ENCODE measurements around the gene DPH1.
A peak's percentile ranks its signal among the peaks of the same experiment; 100 is the strongest.

Gene DPH1

GRCh38 chr17:2050300-2051060 lies 20.5 kb downstream of the DPH1 start:
- peak; percentile 74 for DNase-seq (ENCODE audit: low spot score)

- no peak for DNase-seq (ENCODE audit: low spot score)
Measured at GRCh38 chr17:2051061-2051932, 21.3 kb downstream of the DPH1 start.

DNA sequence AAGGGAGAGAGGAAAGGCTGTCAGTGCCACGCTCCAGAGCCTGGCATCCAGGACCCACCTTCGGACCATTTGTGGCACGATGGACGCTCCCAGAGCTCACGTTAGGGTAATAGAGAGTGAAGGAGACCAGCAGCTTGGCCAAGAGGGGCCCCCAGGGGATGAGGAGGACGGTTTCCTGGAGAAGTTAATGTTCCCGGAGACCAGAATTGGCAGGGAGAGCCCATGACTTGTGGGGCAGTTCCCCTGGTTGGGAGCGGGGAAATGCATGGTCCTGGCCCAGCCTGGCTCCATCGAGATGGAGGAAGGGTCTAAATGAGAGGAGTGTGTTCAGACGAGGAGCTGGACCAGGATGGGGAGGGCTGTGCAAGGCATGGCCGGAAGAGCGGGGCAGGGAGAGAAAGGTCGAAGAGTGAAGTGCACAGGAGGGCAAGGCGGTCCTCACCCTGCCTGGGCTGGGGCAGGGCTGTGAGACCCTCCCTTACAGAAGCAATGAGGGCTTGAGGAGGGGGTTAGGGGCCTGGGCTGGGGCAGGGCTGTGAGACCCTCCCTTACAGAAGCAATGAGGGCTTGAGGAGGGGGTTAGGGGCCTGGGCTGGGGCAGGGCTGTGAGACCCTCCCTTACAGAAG lies 22.1 kb downstream of the DPH1 start:
- DNase-seq (ENCODE audit: low spot score), result no peak

DNA sequence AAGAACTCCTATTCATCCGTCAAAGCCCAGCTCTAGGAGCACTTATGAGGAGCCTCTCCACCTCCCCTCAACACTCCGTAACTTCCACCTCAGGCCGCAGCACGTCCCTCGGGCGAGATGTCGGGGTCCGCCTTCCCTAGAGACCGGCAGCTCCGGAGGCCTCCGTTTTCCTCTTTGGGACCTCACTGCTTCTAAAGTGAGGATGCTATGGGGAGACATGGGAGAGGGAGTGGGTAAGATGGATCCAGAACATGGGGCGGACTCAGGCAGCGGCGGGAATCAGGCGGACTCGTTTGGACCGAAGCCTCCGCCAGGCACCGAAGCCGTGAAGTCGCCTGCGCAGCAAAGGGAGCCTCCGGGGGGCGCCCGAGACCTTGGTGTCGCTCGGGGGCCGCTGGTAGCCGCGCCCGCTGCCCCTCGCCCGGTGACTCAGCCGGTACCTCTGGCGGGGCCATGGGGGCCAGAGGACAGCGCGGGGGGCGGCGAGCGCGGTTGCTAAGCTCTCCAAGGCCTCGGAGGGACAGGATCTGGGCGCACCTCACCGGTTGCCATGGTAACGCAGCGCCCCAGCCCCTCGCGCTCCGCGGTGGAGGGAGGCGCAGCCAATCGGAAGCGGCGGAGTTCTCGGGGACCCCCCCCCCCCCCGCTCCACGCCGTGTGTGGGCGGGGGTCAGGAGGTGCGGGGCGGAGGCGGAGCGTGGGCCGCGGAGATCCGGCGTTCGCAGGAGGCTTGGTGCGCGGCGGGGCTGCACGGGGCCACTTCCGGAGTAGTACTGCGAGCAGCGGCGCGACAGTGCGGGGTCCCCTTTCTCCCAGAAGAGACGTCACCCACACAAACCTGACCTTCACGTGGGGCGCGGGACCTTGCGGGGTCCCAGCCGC lies 23.7 kb downstream of the DPH1 start:
- DNase-seq (ENCODE audit: low spot score), result no peak

GRCh38 chr17:2054262-2054511 lies 24.2 kb downstream of the DPH1 start:
- DNase-seq (ENCODE audit: low spot score), result no peak

GRCh38 chr17:2054512-2055291 lies 24.7 kb downstream of the DPH1 start, which contains the start of gene HIC1:
Gene HIC1, plus strand, starts transcription at chr17:2055103. Its CDS starts 1,588 bp downstream, at chr17:2056691.
- peak; percentile 69 for DNase-seq (ENCODE audit: low spot score)

GRCh38 chr17:2055292-2056205 lies 25.6 kb downstream of the DPH1 start:
- no peak for DNase-seq (ENCODE audit: low spot score)

DNA sequence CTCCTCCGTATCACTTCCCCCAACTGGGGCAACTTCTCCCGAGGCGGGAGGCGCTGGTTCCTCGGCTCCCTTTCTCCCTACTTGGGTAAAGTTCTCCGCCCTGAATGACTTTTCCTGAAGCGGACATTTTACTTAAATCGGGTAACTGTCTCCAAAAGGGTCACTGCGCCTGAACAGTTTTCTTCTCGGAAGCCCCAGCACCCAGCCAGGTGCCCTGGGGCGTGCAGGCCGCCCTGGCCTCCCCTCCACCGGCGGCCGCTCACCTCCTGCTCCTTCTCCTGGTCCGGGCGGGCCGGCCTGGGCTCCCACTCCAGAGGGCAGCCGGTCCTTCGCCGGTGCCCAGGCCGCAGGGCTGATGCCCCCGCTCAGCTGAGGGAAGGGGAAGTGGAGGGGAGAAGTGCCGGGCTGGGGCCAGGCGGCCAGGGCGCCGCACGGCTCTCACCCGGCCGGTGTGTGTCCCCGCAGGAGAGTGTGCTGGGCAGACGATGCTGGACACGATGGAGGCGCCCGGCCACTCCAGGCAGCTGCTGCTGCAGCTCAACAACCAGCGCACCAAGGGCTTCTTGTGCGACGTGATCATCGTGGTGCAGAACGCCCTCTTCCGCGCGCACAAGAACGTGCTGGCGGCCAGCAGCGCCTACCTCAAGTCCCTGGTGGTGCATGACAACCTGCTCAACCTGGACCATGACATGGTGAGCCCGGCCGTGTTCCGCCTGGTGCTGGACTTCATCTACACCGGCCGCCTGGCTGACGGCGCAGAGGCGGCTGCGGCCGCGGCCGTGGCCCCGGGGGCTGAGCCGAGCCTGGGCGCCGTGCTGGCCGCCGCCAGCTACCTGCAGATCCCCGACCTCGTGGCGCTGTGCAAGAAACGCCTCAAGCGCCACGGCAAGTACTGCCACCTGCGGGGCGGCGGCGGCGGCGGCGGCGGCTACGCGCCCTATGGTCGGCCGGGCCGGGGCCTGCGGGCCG lies 26.5 kb downstream of the DPH1 start:
- no peak for DNase-seq (ENCODE audit: low spot score)

- no peak for DNase-seq (ENCODE audit: low spot score)
Measured at GRCh38 chr17:2057175-2057759, 27.3 kb downstream of the DPH1 start.

DNA sequence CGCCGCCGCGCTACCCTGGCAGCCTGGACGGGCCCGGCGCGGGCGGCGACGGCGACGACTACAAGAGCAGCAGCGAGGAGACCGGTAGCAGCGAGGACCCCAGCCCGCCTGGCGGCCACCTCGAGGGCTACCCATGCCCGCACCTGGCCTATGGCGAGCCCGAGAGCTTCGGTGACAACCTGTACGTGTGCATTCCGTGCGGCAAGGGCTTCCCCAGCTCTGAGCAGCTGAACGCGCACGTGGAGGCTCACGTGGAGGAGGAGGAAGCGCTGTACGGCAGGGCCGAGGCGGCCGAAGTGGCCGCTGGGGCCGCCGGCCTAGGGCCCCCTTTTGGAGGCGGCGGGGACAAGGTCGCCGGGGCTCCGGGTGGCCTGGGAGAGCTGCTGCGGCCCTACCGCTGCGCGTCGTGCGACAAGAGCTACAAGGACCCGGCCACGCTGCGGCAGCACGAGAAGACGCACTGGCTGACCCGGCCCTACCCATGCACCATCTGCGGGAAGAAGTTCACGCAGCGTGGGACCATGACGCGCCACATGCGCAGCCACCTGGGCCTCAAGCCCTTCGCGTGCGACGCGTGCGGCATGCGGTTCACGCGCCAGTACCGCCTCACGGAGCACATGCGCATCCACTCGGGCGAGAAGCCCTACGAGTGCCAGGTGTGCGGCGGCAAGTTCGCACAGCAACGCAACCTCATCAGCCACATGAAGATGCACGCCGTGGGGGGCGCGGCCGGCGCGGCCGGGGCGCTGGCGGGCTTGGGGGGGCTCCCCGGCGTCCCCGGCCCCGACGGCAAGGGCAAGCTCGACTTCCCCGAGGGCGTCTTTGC lies 28.0 kb downstream of the DPH1 start:
- DNase-seq (ENCODE audit: low spot score), result no peak

DNA sequence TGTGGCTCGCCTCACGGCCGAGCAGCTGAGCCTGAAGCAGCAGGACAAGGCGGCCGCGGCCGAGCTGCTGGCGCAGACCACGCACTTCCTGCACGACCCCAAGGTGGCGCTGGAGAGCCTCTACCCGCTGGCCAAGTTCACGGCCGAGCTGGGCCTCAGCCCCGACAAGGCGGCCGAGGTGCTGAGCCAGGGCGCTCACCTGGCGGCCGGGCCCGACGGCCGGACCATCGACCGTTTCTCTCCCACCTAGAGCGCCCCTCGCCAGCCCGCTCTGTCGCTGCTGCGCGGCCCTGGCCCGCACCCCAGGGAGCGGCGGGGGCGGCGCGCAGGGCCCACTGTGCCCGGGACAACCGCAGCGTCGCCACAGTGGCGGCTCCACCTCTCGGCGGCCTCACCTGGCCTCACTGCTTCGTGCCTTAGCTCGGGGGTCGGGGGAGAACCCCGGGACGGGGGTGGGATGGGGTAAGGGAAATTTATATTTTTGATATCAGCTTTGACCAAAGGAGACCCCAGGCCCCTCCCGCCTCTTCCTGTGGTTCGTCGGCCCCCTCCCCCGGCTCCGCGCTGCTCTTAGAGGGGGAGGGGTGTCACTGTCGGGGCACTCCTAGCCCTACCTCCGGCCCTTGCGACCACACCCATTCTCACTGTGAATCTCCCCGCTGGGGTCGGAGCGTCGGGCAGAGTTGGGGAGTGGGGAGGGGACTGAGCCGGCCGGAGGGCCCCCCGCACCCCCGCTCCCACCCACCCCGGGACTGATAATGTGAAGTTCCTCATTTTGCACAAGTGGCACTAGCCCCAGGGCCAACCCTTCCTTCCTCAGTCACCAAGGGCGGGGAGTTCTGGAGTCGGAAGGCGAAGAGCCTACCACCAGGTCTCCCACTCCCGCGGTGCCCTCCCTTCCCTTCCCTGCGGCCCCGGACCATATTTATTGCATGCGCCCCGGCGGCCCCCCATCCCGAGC lies 28.9 kb downstream of the DPH1 start:
- DNase-seq (ENCODE audit: low spot score), result peak; percentile 72

- no peak for DNase-seq (ENCODE audit: low spot score)
Measured at GRCh38 chr17:2059547-2060384, 29.8 kb downstream of the DPH1 start.

- DNase-seq (ENCODE audit: low spot score), result no peak
Measured at GRCh38 chr17:2060385-2060658, 30.4 kb downstream of the DPH1 start.

DNA sequence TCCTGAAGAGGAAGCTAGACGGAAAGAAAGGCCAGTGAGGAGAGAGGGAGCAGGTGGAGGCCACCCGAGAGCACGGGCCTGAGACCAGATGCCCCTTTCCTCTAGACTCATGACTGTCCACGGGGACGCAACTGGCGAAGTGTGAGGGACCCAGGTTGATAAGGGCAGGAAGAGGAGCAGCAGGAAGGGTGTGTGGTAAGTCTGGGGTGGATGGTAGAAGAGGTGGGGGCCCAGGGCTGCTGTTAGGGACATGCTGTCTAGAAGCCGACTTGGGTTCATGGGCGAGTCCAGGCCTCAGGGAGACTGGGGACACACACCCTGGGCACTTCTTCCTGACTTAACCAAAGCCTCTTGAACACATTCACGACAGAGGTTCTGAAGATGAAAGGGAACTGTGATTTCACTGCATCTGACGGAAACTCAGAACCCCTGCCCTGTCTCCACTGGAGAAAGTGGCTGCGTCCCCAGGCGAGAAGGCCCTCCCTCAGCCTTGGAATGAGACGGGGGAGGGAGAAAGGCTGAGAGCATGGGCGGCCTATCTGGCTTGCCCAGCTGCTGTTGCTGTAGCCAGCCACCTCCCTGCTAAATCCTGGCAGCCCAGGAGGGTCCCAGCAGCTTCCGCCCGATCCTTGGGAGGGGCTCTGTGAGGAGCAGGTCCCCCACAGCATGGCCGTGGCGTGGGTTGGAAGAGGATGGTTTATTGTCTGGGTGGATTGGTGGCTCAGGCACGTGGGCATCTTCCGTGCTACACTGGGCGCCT lies 30.9 kb downstream of the DPH1 start:
- no peak for DNase-seq (ENCODE audit: low spot score)

DNA sequence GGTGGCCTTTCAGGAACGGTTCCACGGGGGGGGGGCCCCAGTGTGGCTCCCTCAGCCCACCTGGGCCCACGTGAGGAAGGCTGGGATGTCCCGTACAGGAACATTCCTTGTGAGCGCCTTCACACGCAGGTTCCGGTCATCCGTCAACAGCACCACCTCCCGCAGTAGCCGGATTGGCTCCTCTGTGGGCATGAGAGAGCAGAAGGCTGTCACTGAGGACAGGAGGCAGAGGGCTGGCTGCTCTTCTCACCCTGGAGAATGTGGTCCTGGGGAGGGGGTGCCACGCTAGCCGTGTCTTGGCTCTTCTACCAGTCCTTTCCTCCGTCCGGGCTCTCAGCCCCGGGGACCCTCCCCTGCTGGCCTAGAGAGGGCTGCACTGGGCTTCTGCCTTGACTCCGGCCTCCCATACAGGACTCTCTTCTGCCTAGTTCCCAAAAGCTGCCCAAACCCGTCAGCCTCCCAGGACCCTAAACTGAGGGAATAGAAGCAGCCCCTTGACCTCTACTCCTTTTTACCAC lies 31.5 kb downstream of the DPH1 start:
- DNase-seq (ENCODE audit: low spot score), result no peak

All from hematopoietic multipotent progenitor cell treated with erythropoietin and hydrocortisone succinate and interleukin-3 and kit ligand, for 15 days (in vitro differentiated cells).